GM23338 (cell line): ENCODE measurements around the gene ZNF8. TPM values are rescaled to one million over a fixed set of nuclear protein-coding genes. Genes with fewer than 3 reads are reported as not detected.

Experiments
- ATAC-seq: fragments of 200-7000 bp; cut with Tn5 transposase; 3 replicates; pipeline ENCODE4 v1.9.1; 2020
- DNase-seq: peaks from one replicate; pipeline ENCODE4 v3.0.0-alpha.2; 2015; ENCODE audit warnings: low spot score
- H2AFZ ChIP-seq: fragments of 200-600 bp; sonication (generic); 2 replicates; pipeline ENCODE4 v1.8.0; 2016; ENCODE audit warnings: antibody characterized with exemption, mild to moderate bottlenecking, moderate library complexity
- H3F3A ChIP-seq: fragments of 200-600 bp; sonication (generic); replicated peaks from 2 replicates; pipeline ENCODE4 v1.8.0; 2017; ENCODE audit warnings: antibody characterized with exemption, mixed run types, low read depth
- H3K27ac ChIP-seq: fragments of 200-600 bp; sonication (generic); 2 replicates; pipeline ENCODE4 v1.6.1; 2016; ENCODE audit warnings: low read depth
- H3K27me3 ChIP-seq: fragments of 200-600 bp; sonication (generic); 2 replicates; pipeline ENCODE4 v1.8.0; 2016; ENCODE audit warnings: mild to moderate bottlenecking, mixed run types, moderate library complexity; ENCODE audit not compliant: insufficient read depth
- H3K36me3 ChIP-seq: fragments of 200-600 bp; sonication (generic); 2 replicates; pipeline ENCODE4 v1.8.0; 2016; ENCODE audit warnings: mild to moderate bottlenecking; ENCODE audit not compliant: insufficient read depth
- H3K4me1 ChIP-seq: fragments of 200-600 bp; sonication (generic); 2 replicates; pipeline ENCODE4 v1.8.0; 2016; ENCODE audit warnings: mild to moderate bottlenecking, moderate library complexity; ENCODE audit not compliant: insufficient read depth
- H3K4me2 ChIP-seq: fragments of 200-600 bp; sonication (generic); 2 replicates; pipeline ENCODE4 v1.7.1; 2017; ENCODE audit warnings: mixed run types
- H3K4me3 ChIP-seq: fragments of 200-600 bp; sonication (generic); 2 replicates; pipeline ENCODE4 v1.6.1; 2016; ENCODE audit warnings: mixed run types
- H3K79me2 ChIP-seq: fragments of 200-600 bp; sonication (generic); replicated peaks from 2 replicates; pipeline ENCODE4 v1.8.0; 2017; ENCODE audit warnings: mild to moderate bottlenecking; ENCODE audit not compliant: insufficient read depth
- H3K9me2 ChIP-seq: fragments of 200-600 bp; sonication (generic); 2 replicates; pipeline ENCODE4 v1.8.0; 2017; ENCODE audit not compliant: insufficient read depth
- H4K20me1 ChIP-seq: fragments of 200-600 bp; sonication (generic); replicated peaks from 2 replicates; pipeline ENCODE4 v1.8.0; 2017; ENCODE audit warnings: mild to moderate bottlenecking; ENCODE audit not compliant: insufficient read depth
- H3K27ac Mint-ChIP-seq: 2 replicates; pipeline ENCODE4 v1.8.0; 2020; ENCODE audit warnings: inconsistent platforms, mild to moderate bottlenecking, moderate library complexity, mixed read lengths
- H3K27me3 Mint-ChIP-seq: 3 replicates; pipeline ENCODE4 v1.8.0; 2022; ENCODE audit warnings: low read depth, mild to moderate bottlenecking, moderate library complexity, mixed read lengths, inconsistent platforms; ENCODE audit not compliant: insufficient read depth, poor library complexity
- H3K36me3 Mint-ChIP-seq: 3 replicates; pipeline ENCODE4 v1.8.0; 2021; ENCODE audit warnings: low read depth, mild to moderate bottlenecking, inconsistent platforms, moderate library complexity, mixed read lengths
- H3K4me1 Mint-ChIP-seq: 3 replicates; pipeline ENCODE4 v1.8.0; 2020; ENCODE audit warnings: mild to moderate bottlenecking, inconsistent platforms, mixed read lengths
- H3K4me3 Mint-ChIP-seq: 3 replicates; pipeline ENCODE4 v1.8.0; 2021; ENCODE audit warnings: moderate library complexity, mild to moderate bottlenecking, inconsistent platforms, mixed read lengths
- H3K9me3 Mint-ChIP-seq: 3 replicates; pipeline ENCODE4 v1.8.0; 2020; ENCODE audit warnings: moderate library complexity, mild to moderate bottlenecking, inconsistent platforms, mixed read lengths
- CREB1 ChIP-seq: fragments of 250-450 bp; sonication (Bioruptor Pico); IDR thresholded peaks from 2 replicates; pipeline ENCODE4 v1.5.0; 2020; ENCODE audit warnings: low read depth, mild to moderate bottlenecking, moderate library complexity
- NANOG ChIP-seq: IDR thresholded peaks from 2 replicates; pipeline ENCODE4 v1.6.1; 2016; ENCODE audit warnings: antibody characterized with exemption, borderline replicate concordance
- POLR2AphosphoS5 ChIP-seq: IDR thresholded peaks from 2 replicates; pipeline ENCODE4 v1.6.1; 2016; ENCODE audit warnings: antibody characterized with exemption, low read depth
- polyA plus RNA-seq: library from polyadenylated mRNA; unstranded; fragments of >200 nt; fragmentation: Nextera tagmentation; extraction: Ambion mirVana; gene quantifications from 2 replicates; pipeline ENCODE4 v1.2.1, GENCODE V29; 2016
- total RNA-seq: library from RNA; depleted of rRNA; stranded (reverse); fragments of >200 nt; shearing (Covaris generic); gene quantifications from 2 replicates; pipeline ENCODE4 v1.2.3, GENCODE V29; 2014
- TF ChIP-seq, protein P1 (sequence below): fragments of 250-450 bp; sonication (Bioruptor Pico); IDR thresholded peaks from 2 replicates; pipeline ENCODE4 v1.5.0; 2020; ENCODE audit warnings: mild to moderate bottlenecking, moderate library complexity
- TF ChIP-seq, protein P2 (sequence below): IDR thresholded peaks from 2 replicates; pipeline ENCODE4 v1.6.1; 2016; ENCODE audit warnings: antibody characterized with exemption

ZNF8 gene
- total and polyA plus RNA-seq, 2 experiments from 2014 or later: 4.3 to 30.3 TPM

DNA sequence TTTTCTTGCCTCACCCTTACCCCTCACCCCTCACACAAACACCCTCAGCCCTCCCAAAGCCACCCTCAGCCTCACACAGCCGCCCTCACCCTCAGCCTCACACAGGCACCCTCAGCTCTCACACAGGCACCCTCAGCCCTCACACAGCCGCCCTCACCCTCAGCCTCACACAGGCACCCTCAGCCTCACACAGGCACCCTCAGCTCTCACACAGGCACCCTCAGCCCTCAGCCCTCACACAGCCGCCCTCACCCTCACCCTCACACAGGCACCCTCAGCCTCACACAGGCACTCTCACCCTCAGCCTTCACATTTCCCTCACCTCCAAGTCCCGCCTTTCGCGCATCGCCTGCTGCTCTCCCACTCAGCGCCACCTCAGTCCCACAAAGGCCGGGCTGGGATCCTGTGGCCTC is 47.8 kb downstream of the ZNF8 start:
- Mint-ChIP-seq H3K27me3 (no peaks in the 10 kb centered on the region), H3K36me3 (no peaks in the 10 kb centered on the region), H3K4me1 (peaks cover 2% of the 10 kb centered on the region; the same call in 1 of the 3 replicates), H3K9me3 (no peaks in the 10 kb centered on the region; the same call in 2 of the 3 replicates), H3K4me3 (no peak overlapping the region), H3K27ac (no peak overlapping the region)
- Histone ChIP-seq H3K4me2 (peak overlapping the region; percentile 93), H3K79me2 (peaks cover 12% of the 10 kb centered on the region), H3K36me3 (no peaks in the 10 kb centered on the region), H3K27ac (no peak overlapping the region), H3K27me3 (no peaks in the 10 kb centered on the region), H2AFZ (peak overlapping the region; percentile 99; the same call in 1 of the 2 replicates), H3K4me1 (peaks cover 10% of the 10 kb centered on the region; the same call in 1 of the 2 replicates), H3K9me2 (no peaks in the 10 kb centered on the region), H3K4me3 (peak overlapping the region; percentile 94), H3F3A (0 out of 2 replicates have a peak, but pooled peaks cover 9% of the 10 kb centered on the region), H4K20me1 (peaks cover 7% of the 10 kb centered on the region; the same call in 1 of the 2 replicates)
- TF ChIP-seq NANOG: no peak
- TF ChIP-seq, protein P1, sequence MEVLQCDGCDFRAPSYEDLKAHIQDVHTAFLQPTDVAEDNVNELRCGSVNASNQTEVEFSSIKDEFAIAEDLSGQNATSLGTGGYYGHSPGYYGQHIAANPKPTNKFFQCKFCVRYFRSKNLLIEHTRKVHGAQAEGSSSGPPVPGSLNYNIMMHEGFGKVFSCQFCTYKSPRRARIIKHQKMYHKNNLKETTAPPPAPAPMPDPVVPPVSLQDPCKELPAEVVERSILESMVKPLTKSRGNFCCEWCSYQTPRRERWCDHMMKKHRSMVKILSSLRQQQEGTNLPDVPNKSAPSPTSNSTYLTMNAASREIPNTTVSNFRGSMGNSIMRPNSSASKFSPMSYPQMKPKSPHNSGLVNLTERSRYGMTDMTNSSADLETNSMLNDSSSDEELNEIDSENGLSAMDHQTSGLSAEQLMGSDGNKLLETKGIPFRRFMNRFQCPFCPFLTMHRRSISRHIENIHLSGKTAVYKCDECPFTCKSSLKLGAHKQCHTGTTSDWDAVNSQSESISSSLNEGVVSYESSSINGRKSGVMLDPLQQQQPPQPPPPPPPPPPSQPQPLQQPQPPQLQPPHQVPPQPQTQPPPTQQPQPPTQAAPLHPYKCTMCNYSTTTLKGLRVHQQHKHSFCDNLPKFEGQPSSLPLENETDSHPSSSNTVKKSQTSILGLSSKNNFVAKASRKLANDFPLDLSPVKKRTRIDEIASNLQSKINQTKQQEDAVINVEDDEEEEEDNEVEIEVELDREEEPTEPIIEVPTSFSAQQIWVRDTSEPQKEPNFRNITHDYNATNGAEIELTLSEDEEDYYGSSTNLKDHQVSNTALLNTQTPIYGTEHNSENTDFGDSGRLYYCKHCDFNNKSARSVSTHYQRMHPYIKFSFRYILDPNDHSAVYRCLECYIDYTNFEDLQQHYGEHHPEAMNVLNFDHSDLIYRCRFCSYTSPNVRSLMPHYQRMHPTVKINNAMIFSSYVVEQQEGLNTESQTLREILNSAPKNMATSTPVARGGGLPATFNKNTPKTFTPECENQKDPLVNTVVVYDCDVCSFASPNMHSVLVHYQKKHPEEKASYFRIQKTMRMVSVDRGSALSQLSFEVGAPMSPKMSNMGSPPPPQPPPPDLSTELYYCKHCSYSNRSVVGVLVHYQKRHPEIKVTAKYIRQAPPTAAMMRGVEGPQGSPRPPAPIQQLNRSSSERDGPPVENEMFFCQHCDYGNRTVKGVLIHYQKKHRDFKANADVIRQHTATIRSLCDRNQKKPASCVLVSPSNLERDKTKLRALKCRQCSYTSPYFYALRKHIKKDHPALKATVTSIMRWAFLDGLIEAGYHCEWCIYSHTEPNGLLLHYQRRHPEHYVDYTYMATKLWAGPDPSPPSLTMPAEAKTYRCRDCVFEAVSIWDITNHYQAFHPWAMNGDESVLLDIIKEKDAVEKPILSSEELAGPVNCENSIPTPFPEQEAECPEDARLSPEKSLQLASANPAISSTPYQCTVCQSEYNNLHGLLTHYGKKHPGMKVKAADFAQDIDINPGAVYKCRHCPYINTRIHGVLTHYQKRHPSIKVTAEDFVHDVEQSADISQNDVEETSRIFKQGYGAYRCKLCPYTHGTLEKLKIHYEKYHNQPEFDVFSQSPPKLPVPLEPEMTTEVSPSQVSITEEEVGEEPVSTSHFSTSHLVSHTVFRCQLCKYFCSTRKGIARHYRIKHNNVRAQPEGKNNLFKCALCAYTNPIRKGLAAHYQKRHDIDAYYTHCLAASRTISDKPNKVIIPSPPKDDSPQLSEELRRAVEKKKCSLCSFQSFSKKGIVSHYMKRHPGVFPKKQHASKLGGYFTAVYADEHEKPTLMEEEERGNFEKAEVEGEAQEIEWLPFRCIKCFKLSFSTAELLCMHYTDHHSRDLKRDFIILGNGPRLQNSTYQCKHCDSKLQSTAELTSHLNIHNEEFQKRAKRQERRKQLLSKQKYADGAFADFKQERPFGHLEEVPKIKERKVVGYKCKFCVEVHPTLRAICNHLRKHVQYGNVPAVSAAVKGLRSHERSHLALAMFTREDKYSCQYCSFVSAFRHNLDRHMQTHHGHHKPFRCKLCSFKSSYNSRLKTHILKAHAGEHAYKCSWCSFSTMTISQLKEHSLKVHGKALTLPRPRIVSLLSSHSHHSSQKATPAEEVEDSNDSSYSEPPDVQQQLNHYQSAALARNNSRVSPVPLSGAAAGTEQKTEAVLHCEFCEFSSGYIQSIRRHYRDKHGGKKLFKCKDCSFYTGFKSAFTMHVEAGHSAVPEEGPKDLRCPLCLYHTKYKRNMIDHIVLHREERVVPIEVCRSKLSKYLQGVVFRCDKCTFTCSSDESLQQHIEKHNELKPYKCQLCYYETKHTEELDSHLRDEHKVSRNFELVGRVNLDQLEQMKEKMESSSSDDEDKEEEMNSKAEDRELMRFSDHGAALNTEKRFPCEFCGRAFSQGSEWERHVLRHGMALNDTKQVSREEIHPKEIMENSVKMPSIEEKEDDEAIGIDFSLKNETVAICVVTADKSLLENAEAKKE: no peak
- no peak for TF ChIP-seq CREB1 (CRISPR knock-in tag)
- peak; percentile 89 for TF ChIP-seq POLR2AphosphoS5
- TF ChIP-seq, protein P2, sequence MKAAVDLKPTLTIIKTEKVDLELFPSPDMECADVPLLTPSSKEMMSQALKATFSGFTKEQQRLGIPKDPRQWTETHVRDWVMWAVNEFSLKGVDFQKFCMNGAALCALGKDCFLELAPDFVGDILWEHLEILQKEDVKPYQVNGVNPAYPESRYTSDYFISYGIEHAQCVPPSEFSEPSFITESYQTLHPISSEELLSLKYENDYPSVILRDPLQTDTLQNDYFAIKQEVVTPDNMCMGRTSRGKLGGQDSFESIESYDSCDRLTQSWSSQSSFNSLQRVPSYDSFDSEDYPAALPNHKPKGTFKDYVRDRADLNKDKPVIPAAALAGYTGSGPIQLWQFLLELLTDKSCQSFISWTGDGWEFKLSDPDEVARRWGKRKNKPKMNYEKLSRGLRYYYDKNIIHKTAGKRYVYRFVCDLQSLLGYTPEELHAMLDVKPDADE: no peak
- ATAC-seq (peak; percentile 36), DNase-seq (no peak)
